Left lung (tissue), 10 donors: Measurements from ENCODE around the gene JMJD1C. TPM values are rescaled to one million over a fixed set of nuclear protein-coding genes. Genes with fewer than 3 reads are reported as not detected.

ENCODE experiments used
- ATAC-seq: fragments of 200-7000 bp; cut with Tn5 transposase; one replicate; pipeline ENCODE4 v1.9.1; 2020; ENCODE audit warnings: moderate library complexity
- DNase-seq, 4 donors: peaks; one replicate each; pipeline ENCODE4 v3.0.0-alpha.2; 2013 to 2020
- H3K27ac ChIP-seq, 2 donors: fragments of 200-600 bp; sonication (generic) in 1 of 2; one replicate each; pipeline versions ENCODE4 v1.5.0 to v1.8.0; 2020 to 2021
- H3K27me3 ChIP-seq, 2 donors: fragments of 200-600 bp; sonication (generic) in 1 of 2; one replicate each; pipeline versions ENCODE4 v1.5.0 to v1.8.0; 2020 to 2021
- H3K36me3 ChIP-seq, 2 donors: fragments of 200-600 bp; sonication (generic) in 1 of 2; one replicate each; pipeline versions ENCODE4 v1.5.0 to v1.8.0; 2020 to 2021
- H3K4me1 ChIP-seq, 2 donors: fragments of 200-600 bp; one replicate each; pipeline ENCODE4 v1.8.0; 2021
- H3K4me3 ChIP-seq, 2 donors: fragments of 200-600 bp; sonication (generic) in 1 of 2; one replicate each; pipeline versions ENCODE4 v1.5.0 to v1.8.0; 2020 to 2021; ENCODE audit warnings: mild to moderate bottlenecking in 1 of 2
- H3K9me3 ChIP-seq, 2 donors: fragments of 200-600 bp; sonication (generic) in 1 of 2; one replicate each; pipeline versions ENCODE4 v1.5.0 to v1.8.0; 2020 to 2021
- CTCF ChIP-seq, 2 donors: fragments of 200-600 bp; sonication (generic) in 1 of 2; IDR thresholded peaks; one replicate each; pipeline versions ENCODE4 v1.5.0 to v1.8.0; 2021; ENCODE audit warnings: antibody characterized with exemption in 2 of 2
- intact Hi-C, 2 donors: fragments of 100-400 bp; cut with DNase I; formaldehyde crosslinking; loops; one replicate each; pipeline versions ENCODE4 v1.11.2 to v1.14.2; 2022
- polyA plus RNA-seq, 6 donors: library from polyadenylated mRNA; unstranded; fragments of 120-200 nt; gene quantifications; one replicate each; pipeline ENCODE4 v1.2.1, GENCODE V29; 2013; ENCODE audit not compliant: insufficient read length in 6 of 6
- total RNA-seq, 2 donors: library from RNA; stranded (reverse); fragmentation: NEBNext Ultra II Directional; extraction: Animal tissue kit (Norgen Biotek cat#: 25700); gene quantifications; one replicate each; pipeline ENCODE4 v1.2.1, GENCODE V29; 2021
- donor health status: DM: no; HTN: yes; CAD: no.
- donor health status: DM: no; HTN: no; CAD: no.

The JMJD1C gene
- total and polyA plus RNA-seq, 8 donors: 68.0 to 130 (median 98.6) TPM

GRCh38 chr10:63192826-63193225, 273.0 kb downstream of the JMJD1C start:
- intact Hi-C loops: no loop called here
- no peak overlapping the region for H3K4me3 ChIP-seq
- no peaks in the 10 kb centered on the region for H3K9me3 ChIP-seq
- ATAC-seq: no peak
- H3K27me3 ChIP-seq: no peaks in the 10 kb centered on the region
- TF ChIP-seq CTCF (IDR thresholded peaks at IDR 0.05): no peak
- H3K36me3 ChIP-seq: peaks cover 0 to 100% of the 10 kb centered on the region in 2 donors
- DNase-seq: no peak
- no peaks in the 10 kb centered on the region for H3K4me1 ChIP-seq
- no peak overlapping the region for H3K27ac ChIP-seq

GRCh38 chr10:63175534-63175933, 290.2 kb downstream of the JMJD1C start:
- Histone ChIP-seq H3K4me3 (no peak overlapping the region), H3K4me1 (peaks cover 0 to 19% of the 10 kb centered on the region in 2 donors), H3K36me3 (peaks cover 0 to 82% of the 10 kb centered on the region in 2 donors), H3K9me3 (no peaks in the 10 kb centered on the region), H3K27me3 (no peaks in the 10 kb centered on the region), H3K27ac (no peak overlapping the region)
- no peak for ATAC-seq
- intact Hi-C loops: no loop called here
- no peak for DNase-seq
- TF ChIP-seq CTCF (IDR thresholded peaks at IDR 0.05): no peak

- Histone ChIP-seq H3K4me1 (peaks cover 0 to 19% of the 10 kb centered on the region in 2 donors), H3K9me3 (no peaks in the 10 kb centered on the region), H3K27ac (peak overlapping the region in 1 of 2 donors; percentile 31), H3K4me3 (no peak overlapping the region), H3K27me3 (no peaks in the 10 kb centered on the region), H3K36me3 (peaks cover 0 to 80% of the 10 kb centered on the region in 2 donors)
- no peak for TF ChIP-seq CTCF (IDR thresholded peaks at IDR 0.05)
- DNase-seq (no peak), ATAC-seq (peak; percentile 43)
- intact Hi-C loops: no loop called here
These were observed 292.1 kb downstream of the JMJD1C start for GRCh38 chr10:63173468-63174232.

GRCh38 chr10:63171926-63172325, 293.9 kb downstream of the JMJD1C start:
- H3K4me1 ChIP-seq: peaks cover 0 to 19% of the 10 kb centered on the region in 2 donors
- no peak overlapping the region for H3K4me3 ChIP-seq
- no peak for DNase-seq
- no peak for ATAC-seq
- H3K27me3 ChIP-seq: no peaks in the 10 kb centered on the region
- intact Hi-C loops: no loop called here
- TF ChIP-seq CTCF (IDR thresholded peaks at IDR 0.05): no peak
- H3K36me3 ChIP-seq: peaks cover 0 to 79% of the 10 kb centered on the region in 2 donors
- H3K9me3 ChIP-seq: no peaks in the 10 kb centered on the region
- H3K27ac ChIP-seq: no peak overlapping the region

GRCh38 chr10:63171255-63171855, 294.4 kb downstream of the JMJD1C start:
- DNase-seq (peak in 1 of 4 donors; percentile 26), ATAC-seq (no peak)
- intact Hi-C loops: no loop called here
- Histone ChIP-seq H3K27ac (no peak overlapping the region), H3K4me1 (peaks cover 0 to 19% of the 10 kb centered on the region in 2 donors), H3K4me3 (no peak overlapping the region), H3K9me3 (no peaks in the 10 kb centered on the region), H3K36me3 (peaks cover 0 to 77% of the 10 kb centered on the region in 2 donors), H3K27me3 (no peaks in the 10 kb centered on the region)
- TF ChIP-seq CTCF (IDR thresholded peaks at IDR 0.05): no peak
